ENCODE results near the gene PCDHGA6. TPM values are rescaled to one million over a fixed set of nuclear protein-coding genes. Genes with fewer than 3 reads are reported as not detected.
"Not testable (repeated sequence)": the region's sequence is repeated elsewhere in the genome, so short reads cannot be mapped to it uniquely, and the experiment has no call there.

Gene PCDHGA6
- total RNA-seq, 4 donors from 2014 or later, result 5.6 to 7.3 (median 5.8) TPM

GRCh38 chr5:141397756-141398551 lies 24.3 kb downstream of the PCDHGA6 start, which contains the start of gene PCDHGB5:
Gene PCDHGB5, plus strand, starts transcription at chr5:141397947. Its CDS starts 181 bp downstream, at chr5:141398128.
- intact Hi-C loops (cut with DNase I), result not testable (repeated sequence)
- DNase-seq, result peak; percentile 57 to 65
- whole genome bisulfite sequencing, 2 donors, result 8 to 11% methylated on average over 21 of the region's 43 CpGs

DNA sequence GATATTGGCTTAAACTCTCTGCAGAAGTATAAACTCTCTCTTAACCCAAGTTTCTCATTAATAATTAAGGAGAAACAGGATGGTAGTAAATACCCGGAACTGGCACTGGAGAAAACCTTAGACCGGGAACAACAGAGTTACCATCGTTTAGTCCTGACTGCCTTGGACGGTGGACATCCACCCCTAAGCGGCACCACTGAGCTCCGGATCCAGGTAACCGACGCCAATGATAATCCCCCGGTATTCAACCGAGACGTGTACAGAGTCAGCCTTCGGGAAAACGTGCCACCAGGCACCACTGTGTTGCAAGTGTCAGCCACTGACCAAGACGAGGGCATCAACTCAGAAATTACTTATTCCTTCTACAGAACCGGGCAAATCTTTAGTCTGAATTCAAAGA lies 24.9 kb downstream of the PCDHGA6 start:
- no peaks in the 10 kb centered on the region for H3K36me3 ChIP-seq
- H3K27me3 ChIP-seq, result no peaks in the 10 kb centered on the region
- no peak overlapping the region for H3K27ac ChIP-seq
- no peaks in the 10 kb centered on the region for H3K9me3 ChIP-seq
- DNase-seq, result no peak
- intact Hi-C loops (cut with DNase I), result no loop called here
- peaks cover 4 to 7% of the 10 kb centered on the region in 2 donors for H3K4me1 ChIP-seq
- WGBS, 2 donors, result 18 to 22% methylated on average over 15 of the region's 15 CpGs
- no peak overlapping the region for H3K4me3 ChIP-seq (replicated peaks in 1 of 3)
- TF ChIP-seq, protein P1, sequence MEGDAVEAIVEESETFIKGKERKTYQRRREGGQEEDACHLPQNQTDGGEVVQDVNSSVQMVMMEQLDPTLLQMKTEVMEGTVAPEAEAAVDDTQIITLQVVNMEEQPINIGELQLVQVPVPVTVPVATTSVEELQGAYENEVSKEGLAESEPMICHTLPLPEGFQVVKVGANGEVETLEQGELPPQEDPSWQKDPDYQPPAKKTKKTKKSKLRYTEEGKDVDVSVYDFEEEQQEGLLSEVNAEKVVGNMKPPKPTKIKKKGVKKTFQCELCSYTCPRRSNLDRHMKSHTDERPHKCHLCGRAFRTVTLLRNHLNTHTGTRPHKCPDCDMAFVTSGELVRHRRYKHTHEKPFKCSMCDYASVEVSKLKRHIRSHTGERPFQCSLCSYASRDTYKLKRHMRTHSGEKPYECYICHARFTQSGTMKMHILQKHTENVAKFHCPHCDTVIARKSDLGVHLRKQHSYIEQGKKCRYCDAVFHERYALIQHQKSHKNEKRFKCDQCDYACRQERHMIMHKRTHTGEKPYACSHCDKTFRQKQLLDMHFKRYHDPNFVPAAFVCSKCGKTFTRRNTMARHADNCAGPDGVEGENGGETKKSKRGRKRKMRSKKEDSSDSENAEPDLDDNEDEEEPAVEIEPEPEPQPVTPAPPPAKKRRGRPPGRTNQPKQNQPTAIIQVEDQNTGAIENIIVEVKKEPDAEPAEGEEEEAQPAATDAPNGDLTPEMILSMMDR (IDR thresholded peaks at IDR 0.05), result no peak
- TF ChIP-seq POLR2A (IDR thresholded peaks at IDR 0.05), result no peak

More at GRCh38 chr5:141397756-141398551, 24.3 kb downstream of the PCDHGA6 start, which contains the start of gene PCDHGB5:
- H3K27ac ChIP-seq, H3K27me3 ChIP-seq, H3K9me3 ChIP-seq, H3K4me1 ChIP-seq, H3K36me3 ChIP-seq: not testable (repeated sequence)
- TF ChIP-seq, protein P1 (IDR thresholded peaks at IDR 0.05), result peak in 5 of 6 experiments; percentile 18 to 66 (median 61)
- peak within 1 kb of the TSS in 1 of 3 donors; percentile 13 for H3K4me3 ChIP-seq (replicated peaks in 1 of 3)

DNA sequence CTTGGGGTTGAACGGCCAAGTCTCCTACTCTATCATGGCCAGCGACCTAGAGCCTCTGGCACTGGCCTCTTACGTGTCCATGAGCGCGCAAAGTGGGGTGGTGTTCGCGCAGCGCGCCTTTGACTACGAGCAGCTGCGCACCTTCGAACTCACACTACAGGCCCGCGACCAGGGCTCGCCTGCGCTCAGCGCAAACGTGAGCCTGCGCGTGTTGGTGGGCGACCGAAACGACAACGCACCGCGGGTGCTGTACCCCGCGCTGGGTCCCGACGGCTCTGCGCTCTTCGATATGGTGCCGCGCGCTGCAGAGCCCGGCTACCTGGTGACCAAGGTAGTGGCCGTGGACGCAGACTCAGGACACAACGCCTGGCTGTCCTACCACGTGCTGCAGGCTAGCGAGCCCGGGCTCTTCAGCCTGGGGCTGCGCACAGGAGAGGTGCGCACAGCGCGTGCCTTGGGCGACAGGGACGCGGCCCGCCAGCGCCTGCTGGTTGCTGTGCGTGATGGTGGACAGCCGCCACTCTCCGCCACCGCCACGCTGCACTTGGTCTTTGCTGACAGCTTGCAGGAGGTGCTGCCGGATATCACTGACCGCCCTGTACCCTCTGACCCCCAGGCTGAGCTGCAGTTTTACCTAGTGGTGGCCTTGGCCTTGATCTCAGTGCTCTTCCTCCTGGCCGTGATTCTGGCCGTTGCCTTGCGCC lies 26.0 kb downstream of the PCDHGA6 start:
- H3K36me3 ChIP-seq, result no peaks in the 10 kb centered on the region
- H3K27ac ChIP-seq, result no peak overlapping the region
- intact Hi-C loops (cut with DNase I), result no loop called here
- DNase-seq, result no peak
- H3K9me3 ChIP-seq, result no peaks in the 10 kb centered on the region
- no peak for TF ChIP-seq POLR2A (IDR thresholded peaks at IDR 0.05)
- TF ChIP-seq, protein P1 (IDR thresholded peaks at IDR 0.05), result no peak
- no peaks in the 10 kb centered on the region for H3K27me3 ChIP-seq
- WGBS, 2 donors, result 16 to 34% methylated on average over 10 to 20 of the region's 61 CpGs
- peaks cover 4 to 7% of the 10 kb centered on the region in 2 donors for H3K4me1 ChIP-seq
- no peak overlapping the region for H3K4me3 ChIP-seq (replicated peaks in 1 of 3)

DNA sequence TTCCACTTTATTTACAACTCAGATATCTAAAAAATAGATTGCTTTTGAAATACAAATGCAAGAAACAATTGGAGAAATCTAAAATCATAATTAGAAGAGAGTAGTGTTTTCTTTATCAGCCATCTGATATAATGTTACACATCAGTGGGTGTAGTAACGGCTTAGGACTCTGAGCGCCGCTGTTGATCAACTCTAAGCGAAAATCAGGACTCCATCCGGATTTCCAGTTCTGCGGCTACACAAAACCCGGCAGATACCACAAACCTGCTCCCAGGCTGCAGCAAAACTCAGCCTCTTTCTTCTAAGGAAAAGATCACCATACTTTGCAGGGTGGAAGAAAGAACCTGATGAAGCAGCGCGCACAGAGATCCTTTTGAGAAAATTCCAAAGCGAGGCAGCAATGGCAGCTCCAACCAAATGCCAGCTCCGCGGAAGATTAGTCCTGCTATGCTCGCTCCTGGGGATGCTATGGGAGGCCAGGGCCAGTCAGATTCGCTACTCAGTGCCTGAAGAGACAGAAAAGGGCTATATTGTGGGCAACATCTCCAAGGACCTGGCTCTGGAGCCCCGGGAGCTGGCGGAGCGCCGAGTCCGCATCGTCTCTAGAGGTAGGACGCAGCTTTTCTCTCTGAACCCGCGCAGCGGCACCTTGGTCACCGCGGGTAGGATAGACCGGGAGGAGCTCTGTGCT lies 29.0 kb downstream of the PCDHGA6 start, which contains the start of gene PCDHGA9:
Gene PCDHGA9 (plus strand): TSS at position 226 of the 691 bp plus-strand sequence. CDS start 175 bp downstream, at position 401.
- Histone ChIP-seq H3K27me3 (no peaks in the 10 kb centered on the region), H3K4me1 (peaks cover 4 to 7% of the 10 kb centered on the region in 2 donors), H3K36me3 (no peaks in the 10 kb centered on the region), H3K4me3 (replicated peaks in 1 of 3) (peak within 1 kb of the TSS in 1 of 3 donors; percentile 19), H3K27ac (no peak within 1 kb of the TSS), H3K9me3 (no peaks in the 10 kb centered on the region)
- DNase-seq, result peak in 1 of 2 donors; percentile 44
- intact Hi-C loops (cut with DNase I), result no loop called here
- no peak for TF ChIP-seq POLR2A (IDR thresholded peaks at IDR 0.05)
- TF ChIP-seq, protein P1 (IDR thresholded peaks at IDR 0.05), result peak in 3 of 6 experiments; percentile 20 to 45 (median 35)
- 13 to 16% methylated on average over 27 of the region's 27 CpGs for WGBS, 2 donors

All from thyroid gland (tissue), 4 donors.